Measurements from ENCODE around the gene FGD6. TPM values are rescaled to one million over a fixed set of nuclear protein-coding genes. Genes with fewer than 3 reads are reported as not detected.

The FGD6 gene
- total RNA-seq, 1 experiment from 2014 or later = 66.6 TPM

DNA sequence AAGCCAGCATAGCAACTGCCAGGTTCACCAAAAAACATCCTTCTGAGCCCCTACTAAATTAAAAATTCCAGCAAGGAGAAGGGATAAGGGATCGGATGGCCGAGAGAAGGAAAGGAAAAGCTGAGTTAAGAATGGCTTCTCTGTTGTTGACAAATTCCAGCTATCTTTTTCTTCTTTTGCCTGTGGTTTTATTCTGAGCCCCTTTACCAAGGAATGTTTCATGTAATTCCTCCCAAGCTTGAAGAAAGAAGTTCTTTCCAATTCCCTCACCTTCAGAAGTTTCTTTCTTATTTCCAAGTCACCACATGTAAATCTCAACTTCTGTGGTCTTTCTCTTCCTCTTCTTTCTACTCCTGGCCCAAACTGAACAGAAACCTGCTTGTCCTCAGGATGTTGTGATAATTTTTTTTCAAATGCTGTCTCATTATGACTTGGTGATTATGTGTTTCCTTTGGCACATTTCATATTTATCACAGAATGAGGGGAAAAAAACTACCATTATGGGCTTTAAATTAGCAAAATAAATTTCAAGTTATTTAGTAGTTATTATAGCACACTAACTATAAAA lies 40.0 kb downstream of the FGD6 start:
- intact Hi-C loops (cut with micrococcal nuclease; ENCODE audit: unreplicated experiment) = no loop called here
- Mint-ChIP-seq H3K9me3 (ENCODE audit: low read depth, unreplicated experiment) (no peaks in the 10 kb centered on the region), H3K36me3 (ENCODE audit: insufficient read depth, unreplicated experiment) (peaks cover 45% of the 10 kb centered on the region), H3K4me3 (ENCODE audit: low read depth, unreplicated experiment) (no peak overlapping the region), H3K4me1 (ENCODE audit: low read depth, unreplicated experiment) (peaks cover 56% of the 10 kb centered on the region), H3K27ac (ENCODE audit: unreplicated experiment) (peak overlapping the region; percentile 62), H3K27me3 (ENCODE audit: unreplicated experiment) (no peaks in the 10 kb centered on the region)
- CTCF ChIA-PET = interaction anchor here (0.7 kb wide), 1 partner anchor 29 kb away, joined by 3 read pairs; no protein-coding TSS in a partner anchor
- DNase-seq = no peak
- no TSS peak for BruUV-seq (replicated peaks)
- TF ChIP-seq, protein P1, sequence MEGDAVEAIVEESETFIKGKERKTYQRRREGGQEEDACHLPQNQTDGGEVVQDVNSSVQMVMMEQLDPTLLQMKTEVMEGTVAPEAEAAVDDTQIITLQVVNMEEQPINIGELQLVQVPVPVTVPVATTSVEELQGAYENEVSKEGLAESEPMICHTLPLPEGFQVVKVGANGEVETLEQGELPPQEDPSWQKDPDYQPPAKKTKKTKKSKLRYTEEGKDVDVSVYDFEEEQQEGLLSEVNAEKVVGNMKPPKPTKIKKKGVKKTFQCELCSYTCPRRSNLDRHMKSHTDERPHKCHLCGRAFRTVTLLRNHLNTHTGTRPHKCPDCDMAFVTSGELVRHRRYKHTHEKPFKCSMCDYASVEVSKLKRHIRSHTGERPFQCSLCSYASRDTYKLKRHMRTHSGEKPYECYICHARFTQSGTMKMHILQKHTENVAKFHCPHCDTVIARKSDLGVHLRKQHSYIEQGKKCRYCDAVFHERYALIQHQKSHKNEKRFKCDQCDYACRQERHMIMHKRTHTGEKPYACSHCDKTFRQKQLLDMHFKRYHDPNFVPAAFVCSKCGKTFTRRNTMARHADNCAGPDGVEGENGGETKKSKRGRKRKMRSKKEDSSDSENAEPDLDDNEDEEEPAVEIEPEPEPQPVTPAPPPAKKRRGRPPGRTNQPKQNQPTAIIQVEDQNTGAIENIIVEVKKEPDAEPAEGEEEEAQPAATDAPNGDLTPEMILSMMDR (IDR thresholded peaks at IDR 0.05; ENCODE audit: unreplicated experiment) = no peak

DNA sequence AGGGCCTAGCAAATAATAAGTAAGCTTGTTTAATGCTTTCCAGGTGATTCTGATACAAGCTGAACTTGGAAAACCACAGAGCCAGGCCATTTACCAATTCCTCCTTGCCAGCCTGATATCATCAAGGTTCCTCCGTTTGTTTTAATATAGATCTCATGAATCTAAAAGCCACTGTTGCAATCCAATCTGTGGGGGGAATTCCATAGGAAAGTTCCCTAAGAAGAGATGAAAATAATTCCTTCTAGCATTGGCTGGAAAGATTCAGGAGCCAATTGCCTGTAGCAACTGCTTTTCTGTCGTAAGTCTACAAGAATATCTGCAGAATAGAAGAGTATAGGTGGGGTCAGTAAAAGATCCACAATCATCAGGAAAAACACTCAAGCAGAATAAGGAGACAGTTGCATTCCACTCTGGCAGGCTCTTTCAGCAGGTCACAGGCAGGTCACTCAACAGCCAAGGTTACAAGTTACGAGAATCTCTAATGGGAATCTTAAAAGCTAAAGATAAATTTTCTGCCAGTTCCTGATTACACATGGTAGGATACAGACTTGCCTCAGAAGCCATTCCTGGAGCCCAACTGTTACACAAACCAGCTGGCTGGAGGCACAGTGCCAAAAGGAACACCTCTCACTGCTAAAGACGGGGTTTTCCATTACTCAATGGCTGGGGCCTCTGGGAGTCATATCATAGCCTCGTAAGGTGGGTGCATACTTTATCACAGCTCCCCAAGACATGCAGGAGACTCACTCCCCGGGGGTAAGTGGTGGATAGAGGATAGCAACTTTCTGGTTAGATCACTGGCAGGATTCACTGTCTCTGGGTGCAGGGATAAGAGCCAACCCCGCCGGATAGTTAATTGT lies 43.6 kb downstream of the FGD6 start:
- Mint-ChIP-seq H3K36me3 (ENCODE audit: insufficient read depth, unreplicated experiment) (peaks cover 56% of the 10 kb centered on the region), H3K4me1 (ENCODE audit: low read depth, unreplicated experiment) (peaks cover 70% of the 10 kb centered on the region), H3K27ac (ENCODE audit: unreplicated experiment) (peak overlapping the region; percentile 71), H3K9me3 (ENCODE audit: low read depth, unreplicated experiment) (no peaks in the 10 kb centered on the region), H3K27me3 (ENCODE audit: unreplicated experiment) (no peaks in the 10 kb centered on the region), H3K4me3 (ENCODE audit: low read depth, unreplicated experiment) (peak overlapping the region; percentile 39)
- intact Hi-C loops (cut with micrococcal nuclease; ENCODE audit: unreplicated experiment) = no loop called here
- TF ChIP-seq, protein P1 (IDR thresholded peaks at IDR 0.05; ENCODE audit: unreplicated experiment) = no peak
- BruUV-seq (replicated peaks) = no TSS peak
- CTCF ChIA-PET = interaction anchor here (0.5 to 1.9 kb wide), 6 partner anchors 13 to 88 kb away, joined by 3 to 4 read pairs (median 4); no protein-coding TSS in a partner anchor
- DNase-seq = peak; percentile 81

DNA sequence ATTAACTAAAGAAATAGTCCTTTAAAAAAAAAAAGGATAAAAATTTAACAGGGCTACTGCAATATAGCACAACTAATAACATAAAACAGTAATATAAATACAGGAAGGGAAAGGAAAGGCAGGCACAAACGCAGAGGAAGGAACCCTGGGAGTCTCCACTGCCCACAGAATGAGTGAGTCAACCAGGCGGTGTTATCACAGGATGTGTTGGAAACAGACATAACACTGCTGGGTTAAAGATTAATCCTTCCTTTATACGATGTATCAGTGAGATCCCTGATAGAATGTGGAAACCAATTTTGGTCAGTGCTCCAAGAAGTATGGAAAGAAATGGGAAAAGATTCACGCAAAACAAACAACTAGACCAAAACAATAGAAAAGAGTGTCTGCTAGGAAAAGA lies 47.9 kb downstream of the FGD6 start:
- BruUV-seq (replicated peaks) = no TSS peak
- no peaks in the 10 kb centered on the region for H3K9me3 Mint-ChIP-seq (ENCODE audit: low read depth, unreplicated experiment)
- peaks cover 76% of the 10 kb centered on the region for H3K36me3 Mint-ChIP-seq (ENCODE audit: insufficient read depth, unreplicated experiment)
- CTCF ChIA-PET = no interaction called here
- H3K4me1 Mint-ChIP-seq (ENCODE audit: low read depth, unreplicated experiment) = peaks cover 38% of the 10 kb centered on the region
- peak overlapping the region; percentile 90 for H3K27ac Mint-ChIP-seq (ENCODE audit: unreplicated experiment)
- intact Hi-C loops (cut with micrococcal nuclease; ENCODE audit: unreplicated experiment) = loop anchor here (2.0 to 5.0 kb wide), 3 partner anchors 33 to 53 kb away; partner anchors contain the start of genes FGD6 and VEZT
- H3K27me3 Mint-ChIP-seq (ENCODE audit: unreplicated experiment) = no peaks in the 10 kb centered on the region
- peak overlapping the region; percentile 39 for H3K4me3 Mint-ChIP-seq (ENCODE audit: low read depth, unreplicated experiment)
- TF ChIP-seq, protein P1 (IDR thresholded peaks at IDR 0.05; ENCODE audit: unreplicated experiment) = no peak
- peak; percentile 80 for DNase-seq

DNA sequence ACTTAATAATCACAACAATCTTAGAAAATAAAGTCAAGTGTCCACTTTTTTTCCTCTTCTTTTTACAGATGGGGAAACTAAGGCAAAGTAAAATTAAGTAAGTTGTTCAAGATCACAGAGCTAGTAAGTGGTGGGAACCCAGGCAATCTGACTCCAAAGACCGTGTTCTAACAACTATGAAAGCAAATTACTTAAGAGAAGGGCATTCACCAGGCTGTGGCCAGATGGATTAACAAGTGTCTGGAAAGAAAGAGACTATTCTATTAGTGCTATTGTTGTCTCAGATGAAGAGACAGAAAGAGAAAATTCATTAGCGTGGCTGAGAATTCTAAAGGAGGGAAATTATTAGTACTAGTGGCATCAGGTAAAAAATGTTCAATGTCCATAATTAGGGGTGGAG lies 48.5 kb downstream of the FGD6 start:
- BruUV-seq (replicated peaks) = no TSS peak
- Mint-ChIP-seq H3K4me1 (ENCODE audit: low read depth, unreplicated experiment) (peaks cover 32% of the 10 kb centered on the region), H3K9me3 (ENCODE audit: low read depth, unreplicated experiment) (no peaks in the 10 kb centered on the region), H3K4me3 (ENCODE audit: low read depth, unreplicated experiment) (peak overlapping the region; percentile 39), H3K27me3 (ENCODE audit: unreplicated experiment) (no peaks in the 10 kb centered on the region), H3K27ac (ENCODE audit: unreplicated experiment) (peak overlapping the region; percentile 90), H3K36me3 (ENCODE audit: insufficient read depth, unreplicated experiment) (peaks cover 79% of the 10 kb centered on the region)
- no peak for DNase-seq
- CTCF ChIA-PET = no interaction called here
- TF ChIP-seq, protein P1 (IDR thresholded peaks at IDR 0.05; ENCODE audit: unreplicated experiment) = no peak
- intact Hi-C loops (cut with micrococcal nuclease; ENCODE audit: unreplicated experiment) = loop anchor here (2.0 to 5.0 kb wide), 3 partner anchors 34 to 52 kb away; partner anchors contain the start of genes FGD6 and VEZT
